ENCODE results near the gene ADK.

GRCh38 chr10:74502963-74503608, 352.1 kb downstream of the ADK start:
- TF ChIP-seq CTCF (conservative IDR thresholded peaks at IDR 0.05) (no peak), ZFX (IDR thresholded peaks at IDR 0.05) (no peak)
